ENCODE measurements around the gene ZDHHC5.
"Not testable (repeated sequence)": the region's sequence is repeated elsewhere in the genome, so short reads cannot be mapped to it uniquely, and the experiment has no call there.

GRCh38 chr11:57652230-57652629 lies 15.7 kb upstream of the ZDHHC5 start:
- not testable (repeated sequence) for TF ChIP-seq CTCF (IDR thresholded peaks at IDR 0.05); EZH2 (IDR thresholded peaks at IDR 0.05; ENCODE audit: borderline replicate concordance, insufficient read depth, low read depth, low read length, poor library complexity, severe bottlenecking)
